ENCODE measurements around the gene ELMOD1.
"Not testable (repeated sequence)": the region's sequence is repeated elsewhere in the genome, so short reads cannot be mapped to it uniquely, and the experiment has no call there.

The ELMOD1 gene

DNA sequence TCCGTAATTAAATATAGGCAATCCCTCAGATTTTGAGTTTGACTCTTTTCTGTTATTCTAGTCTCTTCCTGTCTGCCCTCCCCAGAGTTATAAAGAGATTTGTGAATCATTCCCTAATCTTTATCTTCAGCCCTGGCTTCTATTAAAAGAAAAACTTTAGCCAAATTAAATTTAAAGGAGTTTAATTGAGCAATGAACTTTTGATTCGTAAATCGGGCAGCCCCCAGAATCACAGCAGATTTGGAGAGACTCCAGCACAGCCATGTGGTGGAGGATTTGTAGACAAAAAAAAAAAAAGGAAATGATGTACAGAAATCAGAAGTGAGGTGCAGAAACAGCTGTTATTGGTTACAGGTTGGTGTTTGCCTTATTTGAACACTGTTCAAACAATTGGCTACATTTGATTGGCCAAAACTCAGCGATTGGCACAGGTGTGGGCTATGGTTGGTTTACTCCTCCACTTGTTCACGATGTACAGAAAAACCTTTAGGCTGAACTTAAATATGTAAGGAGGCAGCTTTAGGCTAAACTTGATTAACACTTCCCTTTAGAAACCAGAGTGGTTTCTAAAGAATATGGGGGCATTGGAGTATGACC is 23.1 kb upstream of the ELMOD1 start:
- TF ChIP-seq, protein P1, sequence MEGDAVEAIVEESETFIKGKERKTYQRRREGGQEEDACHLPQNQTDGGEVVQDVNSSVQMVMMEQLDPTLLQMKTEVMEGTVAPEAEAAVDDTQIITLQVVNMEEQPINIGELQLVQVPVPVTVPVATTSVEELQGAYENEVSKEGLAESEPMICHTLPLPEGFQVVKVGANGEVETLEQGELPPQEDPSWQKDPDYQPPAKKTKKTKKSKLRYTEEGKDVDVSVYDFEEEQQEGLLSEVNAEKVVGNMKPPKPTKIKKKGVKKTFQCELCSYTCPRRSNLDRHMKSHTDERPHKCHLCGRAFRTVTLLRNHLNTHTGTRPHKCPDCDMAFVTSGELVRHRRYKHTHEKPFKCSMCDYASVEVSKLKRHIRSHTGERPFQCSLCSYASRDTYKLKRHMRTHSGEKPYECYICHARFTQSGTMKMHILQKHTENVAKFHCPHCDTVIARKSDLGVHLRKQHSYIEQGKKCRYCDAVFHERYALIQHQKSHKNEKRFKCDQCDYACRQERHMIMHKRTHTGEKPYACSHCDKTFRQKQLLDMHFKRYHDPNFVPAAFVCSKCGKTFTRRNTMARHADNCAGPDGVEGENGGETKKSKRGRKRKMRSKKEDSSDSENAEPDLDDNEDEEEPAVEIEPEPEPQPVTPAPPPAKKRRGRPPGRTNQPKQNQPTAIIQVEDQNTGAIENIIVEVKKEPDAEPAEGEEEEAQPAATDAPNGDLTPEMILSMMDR (conservative IDR thresholded peaks at IDR 0.05; ENCODE audit: low read depth, low read length) = no peak
- no peak overlapping the region for H3K4me3 ChIP-seq (ENCODE audit: low read depth, low read length)
- DNase-seq (ENCODE audit: low read depth) = no peak

DNA sequence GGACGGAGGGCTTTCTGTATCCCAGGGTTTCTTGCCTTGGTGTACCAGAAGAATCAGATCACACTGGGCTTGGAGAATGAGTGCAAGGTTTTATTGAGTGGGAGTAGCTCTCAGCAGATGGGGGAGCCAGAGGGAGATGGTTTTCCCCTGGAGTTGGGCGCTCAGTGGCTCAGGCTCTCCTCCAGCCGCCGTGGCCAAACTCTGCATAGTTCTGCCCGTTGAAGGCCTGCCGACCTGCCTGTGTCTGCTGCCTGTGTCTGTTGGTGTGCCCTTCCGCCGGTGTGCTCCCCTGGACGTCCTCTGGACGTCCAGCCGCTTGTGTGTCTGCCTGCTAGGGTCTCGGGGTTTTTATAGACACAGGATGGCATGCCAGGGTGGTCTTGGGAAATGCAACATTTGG is 20.9 kb upstream of the ELMOD1 start:
- DNase-seq (ENCODE audit: low read depth) = no peak
- H3K4me3 ChIP-seq (ENCODE audit: low read depth, low read length) = no peak overlapping the region
- TF ChIP-seq, protein P1 (conservative IDR thresholded peaks at IDR 0.05; ENCODE audit: low read depth, low read length) = no peak

DNA sequence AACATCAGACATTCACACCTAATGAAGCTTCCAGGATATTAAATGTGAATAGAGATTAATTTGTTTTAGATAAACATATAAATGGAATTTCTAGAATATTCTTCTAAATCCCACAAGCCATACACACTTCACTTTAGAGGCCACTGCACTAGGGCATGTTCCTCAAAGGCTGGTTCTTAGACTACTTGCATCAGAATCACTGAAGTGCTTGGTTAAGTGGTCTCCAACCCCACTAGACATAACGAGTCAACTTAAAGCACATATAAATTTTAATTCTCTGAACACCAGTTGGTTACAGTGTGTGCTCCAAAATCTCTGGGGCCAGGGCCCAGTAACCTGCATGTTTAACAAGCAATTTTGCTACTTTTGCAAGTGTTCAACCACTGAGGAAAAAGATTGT is 17.5 kb upstream of the ELMOD1 start:
- TF ChIP-seq, protein P1 (conservative IDR thresholded peaks at IDR 0.05; ENCODE audit: low read depth, low read length) = no peak
- DNase-seq (ENCODE audit: low read depth) = no peak

DNA sequence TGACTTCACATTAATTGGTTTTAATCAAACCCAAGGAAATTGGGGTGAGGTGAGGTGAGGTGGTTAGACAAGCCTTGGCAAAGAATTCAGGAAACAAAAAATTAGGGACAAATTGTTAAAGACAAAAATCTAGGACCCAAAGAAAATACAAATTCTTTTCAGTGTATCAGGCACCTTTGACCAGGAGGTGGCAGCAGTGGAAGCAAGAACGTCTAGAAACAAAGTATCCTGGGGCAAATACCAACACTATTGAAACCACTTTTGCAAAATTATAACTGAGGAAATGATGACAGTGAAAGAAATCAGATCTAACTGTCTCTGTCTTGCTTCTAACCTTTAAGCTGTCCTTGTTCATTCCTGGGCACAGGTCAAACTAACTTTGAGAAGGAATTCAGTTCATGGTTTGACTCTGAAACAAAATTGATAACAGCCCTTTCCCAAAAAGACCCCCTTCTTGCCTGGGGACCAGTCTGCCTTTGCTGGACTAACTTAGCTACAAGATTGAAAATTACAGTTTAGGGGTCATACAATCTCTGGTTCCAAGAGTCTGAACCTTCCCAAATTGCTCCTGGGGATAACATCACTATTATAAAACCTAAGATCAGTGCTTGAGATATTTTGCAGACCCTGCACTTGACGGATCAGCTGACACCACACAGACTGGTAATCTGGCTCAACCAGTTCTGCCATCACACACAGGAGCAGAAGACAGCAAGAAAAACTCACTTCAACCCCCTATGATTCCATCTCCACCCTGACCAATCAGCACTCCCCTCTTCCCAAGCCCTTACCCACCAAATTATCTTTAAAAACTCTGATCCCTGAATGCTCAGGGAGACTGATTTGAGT is 14.2 kb upstream of the ELMOD1 start:
- DNase-seq (ENCODE audit: low read depth) = peak; percentile 71
- TF ChIP-seq, protein P1 (conservative IDR thresholded peaks at IDR 0.05; ENCODE audit: low read depth, low read length) = peak; percentile 81
- H3K4me3 ChIP-seq (ENCODE audit: low read depth, low read length) = not testable (repeated sequence)

More for the DNA sequence above, 17.5 kb upstream of the ELMOD1 start:
- no peak overlapping the region for H3K4me3 ChIP-seq (ENCODE audit: low read depth, low read length)

DNA sequence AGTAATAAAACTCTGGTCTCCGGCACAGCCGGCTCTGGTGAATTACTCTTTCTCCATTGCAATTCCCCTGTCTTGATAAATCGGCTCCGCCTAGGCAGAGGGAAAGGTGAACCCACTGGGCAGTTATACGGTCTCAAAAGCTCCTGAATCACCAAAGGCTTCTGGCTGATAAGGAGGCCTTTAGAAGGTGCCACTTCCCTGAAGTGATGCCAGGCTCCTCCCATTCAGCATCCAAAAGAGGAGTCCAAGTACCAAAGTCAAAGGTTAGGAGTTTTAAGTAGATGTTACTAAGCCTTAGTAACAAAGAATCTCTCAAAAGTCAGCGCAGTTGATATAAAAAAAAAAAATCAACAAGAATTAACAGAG is 13.6 kb upstream of the ELMOD1 start:
- no peak overlapping the region for H3K4me3 ChIP-seq (ENCODE audit: low read depth, low read length)
- DNase-seq (ENCODE audit: low read depth) = no peak
- TF ChIP-seq, protein P1 (conservative IDR thresholded peaks at IDR 0.05; ENCODE audit: low read depth, low read length) = no peak

DNA sequence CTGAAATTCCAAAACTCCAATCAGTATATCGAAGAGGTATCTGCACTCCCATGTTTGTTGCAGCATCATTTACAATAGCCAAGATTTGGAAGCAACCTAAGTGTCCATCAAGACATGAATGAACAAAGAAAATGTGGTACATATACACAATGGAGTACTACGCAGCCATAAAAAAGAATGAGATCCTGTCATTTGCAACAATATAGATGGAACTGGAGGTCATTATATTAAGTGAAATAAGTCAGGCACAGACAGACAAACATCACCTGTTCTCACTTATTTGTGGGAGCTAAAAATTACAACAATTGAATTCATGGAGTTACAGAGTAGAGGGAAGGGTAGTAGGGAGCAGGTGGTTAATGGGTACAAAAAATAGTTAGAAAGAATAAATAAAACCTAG is 11.8 kb upstream of the ELMOD1 start:
- not testable (repeated sequence) for DNase-seq (ENCODE audit: low read depth); H3K4me3 ChIP-seq (ENCODE audit: low read depth, low read length)

DNA sequence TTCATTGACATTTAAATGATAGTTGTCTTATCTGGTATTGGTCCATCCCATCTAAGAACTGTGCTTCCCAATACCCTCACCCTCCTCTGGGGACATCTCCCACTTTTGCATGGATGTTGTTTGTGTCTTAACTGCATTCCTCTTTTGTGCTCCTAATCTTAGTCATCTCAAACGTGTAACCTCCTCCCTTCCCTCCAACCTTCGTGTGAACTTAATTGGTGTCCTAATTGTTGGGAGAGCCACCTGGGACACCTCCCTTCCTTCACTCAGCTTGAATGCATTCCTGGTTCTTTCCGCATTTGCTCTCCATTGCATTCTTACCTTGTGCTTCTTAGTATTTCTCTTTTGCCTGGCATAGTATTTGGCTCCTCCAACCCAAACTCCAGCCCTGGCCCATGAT is 9.8 kb upstream of the ELMOD1 start:
- no peak overlapping the region for H3K4me3 ChIP-seq (ENCODE audit: low read depth, low read length)
- no peak for DNase-seq (ENCODE audit: low read depth)
- TF ChIP-seq, protein P1 (conservative IDR thresholded peaks at IDR 0.05; ENCODE audit: low read depth, low read length) = no peak

Data from choroid plexus epithelial cell (primary cell).